K562 (cell line): ENCODE measurements around the gene EPHB2. TPM values are rescaled to one million over a fixed set of nuclear protein-coding genes. Genes with fewer than 3 reads are reported as not detected.

ENCODE experiments used
- ATAC-seq: fragments of 200-7000 bp; cut with Tn5 transposase; 3 replicates; pipeline ENCODE4 v1.9.1; 2020; ENCODE audit warnings: moderate library complexity
- BruUV-seq: library from RNA; stranded (reverse); fragments of 400-500 nt; replicated peaks from 2 replicates; lab custom pipeline; 2021; lab: Mats Ljungman, UMichigan
- CTCF ChIA-PET: fragments of 300-600 bp; formaldehyde crosslinking; extraction: SDS; loops from one replicate; lab custom pipeline; 2021; ENCODE audit warnings: low intra/inter-chr PET ratio; lab: Yijun Ruan, JAX
- POLR2A ChIA-PET: fragments of 300-600, 350-650 bp; sonication (Branson Sonifier 250); formaldehyde crosslinking; extraction: SDS; loops from one replicate; lab custom pipeline; 2021; ENCODE audit warnings: antibody characterized with exemption, inconsistent platforms; lab: Yijun Ruan, JAX
- DNase-seq, 4 experiments: peaks; one replicate each; pipeline versions ENCODE4 v3.0.0 to v3.0.0-alpha.2; 2011 to 2018; ENCODE audit warnings: low spot score in 3 of 4, mixed read lengths in 3 of 4; ENCODE audit errors: extremely low read depth in 1 of 4
- FAIRE-seq: peaks from 2 replicates; lab custom pipeline; 2011; peaks lifted over from hg19 to GRCh38; lab: Jason Lieb, UNC
- H2AFZ ChIP-seq: 2 replicates; pipeline ENCODE4 v1.6.0; 2011; ENCODE audit warnings: low read depth, low read length, control low read depth, inconsistent platforms
- H3K27ac ChIP-seq: fragments of 200-600 bp; 3 replicates; pipeline ENCODE4 v1.8.0; 2011; ENCODE audit warnings: low read depth, mild to moderate bottlenecking, control low read depth, inconsistent platforms, low read length, moderate library complexity, mixed read lengths; ENCODE audit errors: extremely low read depth
- H3K27me3 ChIP-seq, 2 experiments: fragments of 300-600 bp in 1 of 2; 2 replicates in 1 of 2; 3 replicates in 1 of 2; pipeline versions ENCODE4 v1.6.0 to v1.8.0; 2011; ENCODE audit warnings: inconsistent platforms in 2 of 2, low read length in 2 of 2, mild to moderate bottlenecking in 1 of 2, mixed read lengths in 1 of 2, moderate library complexity in 1 of 2; ENCODE audit not compliant: control insufficient read depth in 2 of 2, insufficient read depth in 2 of 2
- H3K36me3 ChIP-seq: fragments of 300-600 bp; 3 replicates; pipeline ENCODE4 v1.8.0; 2011; ENCODE audit warnings: mild to moderate bottlenecking, low read length, inconsistent platforms; ENCODE audit not compliant: control insufficient read depth, insufficient read depth
- H3K4me1 ChIP-seq, 2 experiments: fragments of 200-600 bp in 1 of 2; replicated peaks in 1 of 2; 2 replicates in 1 of 2; 3 replicates in 1 of 2; pipeline versions ENCODE4 v1.5.1 to v1.8.0; 2011; ENCODE audit warnings: inconsistent platforms in 2 of 2, low read length in 2 of 2, mild to moderate bottlenecking in 1 of 2, mixed read lengths in 1 of 2, moderate library complexity in 1 of 2; ENCODE audit not compliant: control insufficient read depth in 2 of 2, insufficient read depth in 2 of 2
- H3K4me2 ChIP-seq: 2 replicates; pipeline ENCODE4 v1.6.1; 2011; ENCODE audit warnings: low read length, control low read depth, inconsistent platforms, mixed read lengths; ENCODE audit not compliant: insufficient read depth
- H3K4me3 ChIP-seq: fragments of 200-600 bp; sonication (generic), shearing (Covaris generic); 2 replicates; pipeline ENCODE4 v1.5.1; 2016; ENCODE audit warnings: control low read depth, inconsistent platforms
- H3K79me2 ChIP-seq: fragments of 200-600 bp; 3 replicates; pipeline ENCODE4 v1.8.0; 2011; ENCODE audit warnings: low read length, inconsistent platforms; ENCODE audit not compliant: control insufficient read depth, insufficient read depth
- H3K9ac ChIP-seq, 2 experiments: 2 replicates each; pipeline versions ENCODE4 v1.6.0 to v1.6.1; 2011; ENCODE audit warnings: low read depth in 2 of 2, low read length in 2 of 2, control low read depth in 1 of 2, inconsistent platforms in 1 of 2, mild to moderate bottlenecking in 1 of 2, mixed read lengths in 1 of 2; ENCODE audit not compliant: insufficient read depth in 1 of 2
- H3K9me1 ChIP-seq: one replicate; pipeline ENCODE4 v1.6.0; 2011; ENCODE audit warnings: inconsistent platforms, mild to moderate bottlenecking, low read length, moderate library complexity; ENCODE audit not compliant: control insufficient read depth, insufficient read depth
- H3K9me3 ChIP-seq: replicated peaks from 2 replicates; pipeline ENCODE4 v1.5.1; 2011; ENCODE audit warnings: low read depth, low read length, inconsistent platforms; ENCODE audit not compliant: control insufficient read depth, insufficient read depth
- H4K20me1 ChIP-seq: replicated peaks from 2 replicates; pipeline ENCODE4 v1.6.1; 2011; ENCODE audit warnings: low read length, inconsistent platforms, mixed read lengths; ENCODE audit not compliant: control insufficient read depth, insufficient read depth
- CREBBP ChIP-seq: IDR thresholded peaks from one replicate; pipeline ENCODE4 v1.6.1; 2012; ENCODE audit warnings: low read depth, mild to moderate bottlenecking, control low read depth, inconsistent platforms, low read length
- DACH1 ChIP-seq: fragments of 450-650 bp; IDR thresholded peaks from 2 replicates; pipeline ENCODE4 v1.6.1; 2018; ENCODE audit not compliant: partially characterized antibody
- NFYB ChIP-seq: IDR thresholded peaks from 2 replicates; pipeline ENCODE4 v1.6.1; 2011; ENCODE audit warnings: mild to moderate bottlenecking, moderate library complexity; ENCODE audit not compliant: insufficient read length; ENCODE audit errors: extremely low read depth
- PTRF ChIP-seq: fragments of 450-650 bp; IDR thresholded peaks from 2 replicates; pipeline ENCODE4 v1.6.1; 2016; ENCODE audit warnings: mild to moderate bottlenecking, missing genetic modification characterization, missing compliant biosample characterization
- RBM17 ChIP-seq: fragments of 200-400 bp; formaldehyde crosslinking; IDR thresholded peaks from 2 replicates; pipeline ENCODE4 v1.6.1; 2017; ENCODE audit warnings: low read depth, mild to moderate bottlenecking, low read length, borderline replicate concordance
- SLC30A9 ChIP-seq: fragments of 250-450 bp; sonication (Bioruptor Pico); IDR thresholded peaks from 2 replicates; pipeline ENCODE4 v1.8.0; 2022; ENCODE audit warnings: mild to moderate bottlenecking, moderate library complexity
- STAT5B ChIP-seq: fragments of 250-450 bp; sonication (Bioruptor Pico); IDR thresholded peaks from 2 replicates; pipeline ENCODE4 v1.8.0; 2021; ENCODE audit warnings: mild to moderate bottlenecking, inconsistent platforms
- ZFP36 ChIP-seq: fragments of 150-350 bp; IDR thresholded peaks from 2 replicates; pipeline ENCODE4 v1.6.1; 2018; ENCODE audit warnings: low read length, low read depth; ENCODE audit not compliant: partially characterized antibody
- ZNF444 ChIP-seq: fragments of 250-450 bp; sonication (Bioruptor Pico); IDR thresholded peaks from 2 replicates; pipeline ENCODE4 v1.4.0; 2020; ENCODE audit warnings: mild to moderate bottlenecking, moderate library complexity
- ZNF583 ChIP-seq: fragments of 250-450 bp; sonication (Bioruptor Pico); IDR thresholded peaks from 2 replicates; pipeline ENCODE4 v1.4.0; 2020
- ZNF707 ChIP-seq: fragments of 250-450 bp; sonication (Bioruptor Pico); conservative IDR thresholded peaks from 2 replicates; pipeline ENCODE4 v1.8.0; 2022; ENCODE audit warnings: inconsistent platforms, mild to moderate bottlenecking, moderate library complexity
- WGBS: fragments of 100-300 bp; shearing (Covaris generic); methylation state at CpG from one replicate; pipeline ENCODE4 v1.1.6; 2016; ENCODE audit warnings: low coverage, mixed read lengths; ENCODE audit not compliant: insufficient coverage; ENCODE audit errors: missing lambda C conversion rate; 5-methylcytosine and 5-hydroxymethylcytosine counted together
- in situ Hi-C: fragments of 300-500 bp; cut with MboI; formaldehyde crosslinking; loops from 4 replicates; pipeline ENCODE4 v1.15.0; 2018; ENCODE audit warnings: inconsistent platforms, mixed read lengths
- intact Hi-C: fragments of 100-400 bp; cut with micrococcal nuclease; formaldehyde crosslinking; loops from 2 replicates; pipeline ENCODE4 v1.14.2; 2022
- polyA plus RNA-seq, 8 experiments: library from polyadenylated mRNA; depleted of rRNA in 4 of 8; stranded (reverse) in 5 of 8; unstranded in 3 of 8; fragments of >200 nt; fragmentation: Nextera tagmentation in 2 of 8; fragmentation: Illumina TruSeq in 1 of 8; extraction: Ambion mirVana in 2 of 8; extraction: Trizol in 1 of 8; gene quantifications; 2 replicates each; pipeline versions ENCODE4 v1.2.1 to v1.2.3, GENCODE V29; 2011 to 2014; ENCODE audit warnings: inconsistent platforms in 1 of 8, missing spikeins in 1 of 8
- total RNA-seq, 7 experiments: library from RNA; depleted of rRNA in 6 of 7; stranded (reverse); fragments of >200 nt in 6 of 7; fragmentation: Illumina TruSeq in 2 of 7; extraction: Trizol in 2 of 7; gene quantifications; 2 replicates each; pipeline versions ENCODE4 v1.2.1 to v1.2.3, GENCODE V29; 2011 to 2021; ENCODE audit warnings: low replicate concordance in 1 of 7
- TF ChIP-seq, protein P1 (sequence below): sonication (generic); formaldehyde crosslinking; IDR thresholded peaks from 2 replicates; pipeline ENCODE4 v1.8.1; 2022; ENCODE audit warnings: missing genetic modification reagents
- TF ChIP-seq, protein P2 (sequence below): fragments of 200-800 bp; sonication (Bioruptor generic); IDR thresholded peaks from 2 replicates; pipeline ENCODE4 v1.6.1; 2017; ENCODE audit warnings: missing genetic modification characterization, missing compliant biosample characterization
- TF ChIP-seq, protein P3 (sequence below): IDR thresholded peaks from 2 replicates; pipeline ENCODE4 v1.6.1; 2011; ENCODE audit warnings: borderline replicate concordance, low read depth, mild to moderate bottlenecking, moderate library complexity, low read length; ENCODE audit not compliant: insufficient read depth, poor library complexity, severe bottlenecking
- TF ChIP-seq, protein P4 (sequence below): fragments of 450-650 bp; formaldehyde crosslinking; conservative IDR thresholded peaks from 2 replicates; pipeline ENCODE4 v1.4.0; 2022; ENCODE audit warnings: mild to moderate bottlenecking, missing genetic modification characterization

The EPHB2 gene
- total and polyA plus RNA-seq, 9 of the 15 experiments (the other 6 are each of a cell fraction or from before 2014, with no cell fraction given): not detected

DNA sequence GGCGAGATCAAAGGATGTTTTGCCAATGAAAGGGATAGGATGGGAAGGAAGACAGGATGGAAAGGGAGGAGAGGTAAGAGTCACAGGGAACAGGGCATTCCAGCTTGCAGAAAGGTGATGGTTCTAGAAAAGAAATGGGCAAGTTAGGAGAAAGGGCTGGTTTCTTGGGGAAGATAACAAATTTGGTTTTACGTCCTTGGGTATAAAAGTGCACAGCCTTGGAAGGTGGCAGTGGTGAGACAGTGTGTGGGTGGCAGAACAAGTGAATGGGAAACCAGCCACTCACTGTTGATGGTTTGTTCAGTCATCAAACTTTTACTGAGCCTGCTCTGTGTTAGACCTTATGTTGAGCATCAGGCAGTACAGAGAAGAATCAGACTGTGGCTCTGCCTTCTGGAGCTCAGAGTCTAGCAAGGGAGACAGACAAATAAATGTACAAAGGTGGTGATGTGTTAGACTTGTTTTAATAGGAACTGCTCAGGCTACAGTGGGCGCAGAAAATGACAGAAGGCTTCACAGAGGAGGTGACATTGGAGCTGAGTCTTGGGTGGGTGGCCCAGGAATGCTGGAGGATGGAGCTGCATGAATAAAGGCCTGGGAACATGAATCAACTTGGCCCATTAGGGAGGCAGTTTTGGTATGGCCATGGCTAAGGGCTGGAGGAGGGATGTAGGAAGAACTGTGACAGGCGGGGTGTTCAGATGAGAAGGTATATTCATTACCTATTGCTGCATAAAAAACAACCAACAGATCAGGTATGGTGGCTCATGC lies 76.3 kb downstream of the EPHB2 start:
- TF ChIP-seq SLC30A9 (CRISPR knock-in tag) (no peak), ZNF444 (CRISPR knock-in tag) (no peak), STAT5B (CRISPR knock-in tag) (no peak), DACH1 (no peak), RBM17 (no peak), PTRF (no peak), NFYB (no peak), ZNF707 (CRISPR knock-in tag) (no peak), CREBBP (no peak), ZFP36 (no peak), ZNF583 (CRISPR knock-in tag) (no peak)
- TF ChIP-seq, protein P1, sequence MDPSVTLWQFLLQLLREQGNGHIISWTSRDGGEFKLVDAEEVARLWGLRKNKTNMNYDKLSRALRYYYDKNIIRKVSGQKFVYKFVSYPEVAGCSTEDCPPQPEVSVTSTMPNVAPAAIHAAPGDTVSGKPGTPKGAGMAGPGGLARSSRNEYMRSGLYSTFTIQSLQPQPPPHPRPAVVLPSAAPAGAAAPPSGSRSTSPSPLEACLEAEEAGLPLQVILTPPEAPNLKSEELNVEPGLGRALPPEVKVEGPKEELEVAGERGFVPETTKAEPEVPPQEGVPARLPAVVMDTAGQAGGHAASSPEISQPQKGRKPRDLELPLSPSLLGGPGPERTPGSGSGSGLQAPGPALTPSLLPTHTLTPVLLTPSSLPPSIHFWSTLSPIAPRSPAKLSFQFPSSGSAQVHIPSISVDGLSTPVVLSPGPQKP (CRISPR knock-in tag): no peak
- TF ChIP-seq, protein P2, sequence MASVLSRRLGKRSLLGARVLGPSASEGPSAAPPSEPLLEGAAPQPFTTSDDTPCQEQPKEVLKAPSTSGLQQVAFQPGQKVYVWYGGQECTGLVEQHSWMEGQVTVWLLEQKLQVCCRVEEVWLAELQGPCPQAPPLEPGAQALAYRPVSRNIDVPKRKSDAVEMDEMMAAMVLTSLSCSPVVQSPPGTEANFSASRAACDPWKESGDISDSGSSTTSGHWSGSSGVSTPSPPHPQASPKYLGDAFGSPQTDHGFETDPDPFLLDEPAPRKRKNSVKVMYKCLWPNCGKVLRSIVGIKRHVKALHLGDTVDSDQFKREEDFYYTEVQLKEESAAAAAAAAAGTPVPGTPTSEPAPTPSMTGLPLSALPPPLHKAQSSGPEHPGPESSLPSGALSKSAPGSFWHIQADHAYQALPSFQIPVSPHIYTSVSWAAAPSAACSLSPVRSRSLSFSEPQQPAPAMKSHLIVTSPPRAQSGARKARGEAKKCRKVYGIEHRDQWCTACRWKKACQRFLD (CRISPR knock-in tag): no peak
- TF ChIP-seq, protein P3, sequence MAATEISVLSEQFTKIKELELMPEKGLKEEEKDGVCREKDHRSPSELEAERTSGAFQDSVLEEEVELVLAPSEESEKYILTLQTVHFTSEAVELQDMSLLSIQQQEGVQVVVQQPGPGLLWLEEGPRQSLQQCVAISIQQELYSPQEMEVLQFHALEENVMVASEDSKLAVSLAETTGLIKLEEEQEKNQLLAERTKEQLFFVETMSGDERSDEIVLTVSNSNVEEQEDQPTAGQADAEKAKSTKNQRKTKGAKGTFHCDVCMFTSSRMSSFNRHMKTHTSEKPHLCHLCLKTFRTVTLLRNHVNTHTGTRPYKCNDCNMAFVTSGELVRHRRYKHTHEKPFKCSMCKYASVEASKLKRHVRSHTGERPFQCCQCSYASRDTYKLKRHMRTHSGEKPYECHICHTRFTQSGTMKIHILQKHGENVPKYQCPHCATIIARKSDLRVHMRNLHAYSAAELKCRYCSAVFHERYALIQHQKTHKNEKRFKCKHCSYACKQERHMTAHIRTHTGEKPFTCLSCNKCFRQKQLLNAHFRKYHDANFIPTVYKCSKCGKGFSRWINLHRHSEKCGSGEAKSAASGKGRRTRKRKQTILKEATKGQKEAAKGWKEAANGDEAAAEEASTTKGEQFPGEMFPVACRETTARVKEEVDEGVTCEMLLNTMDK: no peak
- TF ChIP-seq, protein P4, sequence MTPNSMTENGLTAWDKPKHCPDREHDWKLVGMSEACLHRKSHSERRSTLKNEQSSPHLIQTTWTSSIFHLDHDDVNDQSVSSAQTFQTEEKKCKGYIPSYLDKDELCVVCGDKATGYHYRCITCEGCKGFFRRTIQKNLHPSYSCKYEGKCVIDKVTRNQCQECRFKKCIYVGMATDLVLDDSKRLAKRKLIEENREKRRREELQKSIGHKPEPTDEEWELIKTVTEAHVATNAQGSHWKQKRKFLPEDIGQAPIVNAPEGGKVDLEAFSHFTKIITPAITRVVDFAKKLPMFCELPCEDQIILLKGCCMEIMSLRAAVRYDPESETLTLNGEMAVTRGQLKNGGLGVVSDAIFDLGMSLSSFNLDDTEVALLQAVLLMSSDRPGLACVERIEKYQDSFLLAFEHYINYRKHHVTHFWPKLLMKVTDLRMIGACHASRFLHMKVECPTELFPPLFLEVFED (CRISPR knock-in tag): no peak
- TF ChIP-seq, all 486 proteins: peak for 0
- no TSS peak for BruUV-seq
- Histone ChIP-seq H3K27ac (no peak overlapping the region), H3K9ac (no peak overlapping the region), H3K36me3 (no peaks in the 10 kb centered on the region), H3K4me3 (no peak overlapping the region), H3K4me2 (no peak overlapping the region), H2AFZ (no peak overlapping the region), H4K20me1 (peaks cover 14% of the 10 kb centered on the region; the same call in 1 of the 2 replicates), H3K27me3 (peaks cover 26 to 48% of the 10 kb centered on the region in 2 experiments), H3K4me1 (peaks cover 0 to 4% of the 10 kb centered on the region in 2 experiments; a peak in 1 of 5 replicates), H3K79me2 (no peaks in the 10 kb centered on the region), H3K9me3 (no peaks in the 10 kb centered on the region), H3K9me1 (no peaks in the 10 kb centered on the region)
- no peak for FAIRE-seq
- DNase-seq: no peak
- intact Hi-C loops (no loop called here), in situ Hi-C loops (no loop called here)
- no peak for ATAC-seq
- ChIA-PET CTCF (no interaction called here), POLR2A (interaction anchor here (1.2 to 1.3 kb wide), 2 partner anchors 25 to 38 kb away, joined by 4 to 5 read pairs; no protein-coding TSS in a partner anchor)
- WGBS: 6% methylated on average over 4 of the region's 4 CpGs
